GM20431 (cell line): Measurements from ENCODE around the gene TFF3.

Experiments used
- in situ Hi-C: fragments of 300-500 bp; cut with MseI, MboI; formaldehyde crosslinking; loops from one replicate; pipeline ENCODE4 v1.15.0; 2020; ENCODE audit warnings: low sequenced_read_pairs; ENCODE audit not compliant: unreplicated experiment

Gene TFF3

GRCh38 chr21:42324896-42325295 lies 9.7 kb upstream of the TFF3 start:
- in situ Hi-C loops = no loop called here

- in situ Hi-C loops = no loop called here
These were observed 6.6 kb upstream of the TFF3 start for GRCh38 chr21:42321845-42322244.

- in situ Hi-C loops = no loop called here
These were observed 6.0 kb upstream of the TFF3 start for GRCh38 chr21:42321231-42321630.

- in situ Hi-C loops = no loop called here
These were observed 5.6 kb upstream of the TFF3 start for GRCh38 chr21:42320791-42321190.

GRCh38 chr21:42319851-42320572 lies 4.8 kb upstream of the TFF3 start:
- in situ Hi-C loops = no loop called here

- in situ Hi-C loops = no loop called here
These were observed 4.2 kb upstream of the TFF3 start for GRCh38 chr21:42319376-42319775.

- in situ Hi-C loops = no loop called here
These were observed 2.9 kb upstream of the TFF3 start for GRCh38 chr21:42317826-42318746.

GRCh38 chr21:42317341-42317741 lies 2.1 kb upstream of the TFF3 start:
- in situ Hi-C loops = no loop called here

- in situ Hi-C loops = no loop called here
These were observed 1.7 kb upstream of the TFF3 start for GRCh38 chr21:42316891-42317290.

GRCh38 chr21:42314616-42315295 lies 453 bp downstream of the TFF3 start:
- in situ Hi-C loops = no loop called here

GRCh38 chr21:42313501-42313969 lies 1.7 kb downstream of the TFF3 start:
- in situ Hi-C loops = no loop called here

GRCh38 chr21:42312626-42313104 lies 2.5 kb downstream of the TFF3 start:
- in situ Hi-C loops = no loop called here

GRCh38 chr21:42311816-42312625 lies 3.2 kb downstream of the TFF3 start:
- in situ Hi-C loops = no loop called here

- in situ Hi-C loops = no loop called here
These were observed 4.0 kb downstream of the TFF3 start for GRCh38 chr21:42311160-42311559.

GRCh38 chr21:42310411-42311001 lies 4.7 kb downstream of the TFF3 start:
- in situ Hi-C loops = no loop called here

- in situ Hi-C loops = no loop called here
These were observed 5.4 kb downstream of the TFF3 start for GRCh38 chr21:42309753-42310213.

GRCh38 chr21:42308914-42309752 lies 6.1 kb downstream of the TFF3 start:
- in situ Hi-C loops = no loop called here

- in situ Hi-C loops = no loop called here
These were observed 6.9 kb downstream of the TFF3 start for GRCh38 chr21:42308161-42308913.
